GM12801 (cell line): Measurements from ENCODE around the gene ATP9B.

Source experiments
- TF ChIP-seq, protein P1 (sequence below): IDR thresholded peaks from one replicate; pipeline ENCODE4 v1.5.1; 2011; ENCODE audit warnings: control low read depth; ENCODE audit not compliant: insufficient read length; ENCODE audit errors: extremely low read depth

The ATP9B gene

DNA sequence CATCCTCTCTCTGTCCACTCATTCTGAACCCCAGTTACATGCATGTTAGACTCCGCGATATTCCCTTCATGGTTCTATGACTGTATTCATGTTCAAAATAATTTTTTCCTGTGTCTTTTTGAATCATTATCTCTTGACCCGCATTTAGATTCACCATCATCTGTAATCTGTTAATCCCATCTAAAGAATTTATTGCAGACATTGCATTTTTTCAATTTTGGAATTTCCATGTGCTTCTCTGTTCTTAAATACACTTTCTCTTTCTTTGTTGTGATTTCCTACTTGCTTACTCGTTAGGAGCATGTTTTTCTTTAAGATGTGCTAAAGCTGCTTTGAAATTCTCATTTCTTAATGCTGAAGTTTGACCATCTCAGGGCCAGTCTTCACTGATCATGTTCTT, 122.2 kb downstream of the ATP9B start:
- TF ChIP-seq, protein P1, sequence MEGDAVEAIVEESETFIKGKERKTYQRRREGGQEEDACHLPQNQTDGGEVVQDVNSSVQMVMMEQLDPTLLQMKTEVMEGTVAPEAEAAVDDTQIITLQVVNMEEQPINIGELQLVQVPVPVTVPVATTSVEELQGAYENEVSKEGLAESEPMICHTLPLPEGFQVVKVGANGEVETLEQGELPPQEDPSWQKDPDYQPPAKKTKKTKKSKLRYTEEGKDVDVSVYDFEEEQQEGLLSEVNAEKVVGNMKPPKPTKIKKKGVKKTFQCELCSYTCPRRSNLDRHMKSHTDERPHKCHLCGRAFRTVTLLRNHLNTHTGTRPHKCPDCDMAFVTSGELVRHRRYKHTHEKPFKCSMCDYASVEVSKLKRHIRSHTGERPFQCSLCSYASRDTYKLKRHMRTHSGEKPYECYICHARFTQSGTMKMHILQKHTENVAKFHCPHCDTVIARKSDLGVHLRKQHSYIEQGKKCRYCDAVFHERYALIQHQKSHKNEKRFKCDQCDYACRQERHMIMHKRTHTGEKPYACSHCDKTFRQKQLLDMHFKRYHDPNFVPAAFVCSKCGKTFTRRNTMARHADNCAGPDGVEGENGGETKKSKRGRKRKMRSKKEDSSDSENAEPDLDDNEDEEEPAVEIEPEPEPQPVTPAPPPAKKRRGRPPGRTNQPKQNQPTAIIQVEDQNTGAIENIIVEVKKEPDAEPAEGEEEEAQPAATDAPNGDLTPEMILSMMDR, result no peak

DNA sequence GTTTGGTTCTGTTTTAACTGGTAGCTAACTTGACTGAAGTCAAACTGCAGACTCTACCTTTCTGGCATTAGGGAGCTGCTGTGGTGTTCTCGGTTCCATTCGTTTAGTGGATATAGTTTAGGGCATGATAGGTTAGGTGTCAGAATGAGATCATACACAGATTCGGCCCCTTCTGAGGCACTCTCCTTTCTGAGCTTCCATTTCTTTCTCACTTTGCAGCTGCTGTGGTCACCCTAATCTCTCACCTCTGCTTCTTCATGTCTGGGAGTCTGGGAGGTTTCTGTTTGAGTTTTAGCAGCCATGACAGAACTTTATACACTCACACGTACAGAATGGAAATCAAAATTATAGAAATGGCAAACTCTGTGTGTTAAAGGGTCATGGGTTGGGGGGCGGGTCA, 122.8 kb downstream of the ATP9B start:
- TF ChIP-seq, protein P1, result no peak

DNA sequence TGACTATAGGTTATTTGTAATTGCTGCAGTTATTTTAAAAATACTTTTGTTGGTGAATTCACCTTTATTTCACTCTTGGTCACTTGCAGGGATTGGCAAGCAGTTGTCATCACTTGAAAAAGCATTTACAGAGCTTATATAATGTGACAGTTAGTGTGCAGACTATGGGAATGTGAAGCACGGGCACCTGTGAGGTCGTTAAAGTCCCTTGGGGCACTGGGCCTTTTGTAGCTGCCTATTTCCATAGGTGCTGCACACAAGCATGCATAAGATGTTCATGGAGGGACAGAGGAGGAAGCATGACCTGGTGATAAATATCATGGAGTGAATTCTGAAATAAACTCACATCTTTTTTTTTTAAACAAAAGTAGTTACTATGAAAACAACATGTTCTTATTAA, 124.6 kb downstream of the ATP9B start:
- TF ChIP-seq, protein P1, result no peak

DNA sequence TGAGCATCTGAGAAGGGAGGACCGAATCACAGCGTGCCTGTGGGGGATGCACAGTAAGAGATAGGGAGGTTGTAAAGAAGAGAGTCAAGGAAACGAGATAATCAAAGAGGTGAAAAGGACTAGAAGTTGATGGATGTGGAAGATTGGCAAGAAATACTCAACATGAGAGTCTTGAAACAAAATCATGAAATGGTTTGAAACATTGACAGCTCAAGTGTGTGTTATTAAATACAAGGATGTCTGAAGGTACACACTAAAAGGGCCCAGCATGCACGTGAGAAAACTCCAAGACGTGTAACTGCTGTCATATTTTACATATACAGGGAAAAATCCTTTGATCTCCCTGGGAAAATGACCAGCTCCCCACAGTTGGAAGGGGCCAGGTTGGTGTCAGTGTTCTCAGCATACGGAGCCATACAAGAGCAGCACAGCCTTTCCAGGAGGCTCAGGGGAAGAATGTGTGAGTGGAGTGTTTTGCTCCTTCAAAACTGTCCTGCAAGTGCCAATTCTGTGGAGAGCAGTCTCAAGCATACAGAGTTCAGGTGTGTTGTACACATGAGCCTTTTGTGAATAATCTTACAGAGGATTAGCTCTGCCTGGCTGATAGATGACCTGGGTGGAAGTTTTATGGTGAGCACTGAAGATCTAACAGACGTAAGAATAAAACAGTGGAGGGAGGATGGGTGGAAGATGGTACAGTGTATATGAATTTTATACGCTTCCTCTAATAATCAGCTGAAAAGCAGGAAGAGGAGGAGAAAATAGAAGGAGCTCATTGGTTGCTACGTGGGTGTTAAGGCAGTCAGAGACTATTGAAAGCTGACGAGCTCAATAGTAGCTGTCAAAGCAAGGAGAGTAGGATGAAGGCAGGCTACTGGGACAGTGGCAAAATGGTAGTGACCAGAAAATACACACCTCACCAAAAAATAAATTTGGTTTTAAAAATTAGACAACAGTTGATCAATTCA, 126.8 kb downstream of the ATP9B start:
- TF ChIP-seq, protein P1, result no peak

DNA sequence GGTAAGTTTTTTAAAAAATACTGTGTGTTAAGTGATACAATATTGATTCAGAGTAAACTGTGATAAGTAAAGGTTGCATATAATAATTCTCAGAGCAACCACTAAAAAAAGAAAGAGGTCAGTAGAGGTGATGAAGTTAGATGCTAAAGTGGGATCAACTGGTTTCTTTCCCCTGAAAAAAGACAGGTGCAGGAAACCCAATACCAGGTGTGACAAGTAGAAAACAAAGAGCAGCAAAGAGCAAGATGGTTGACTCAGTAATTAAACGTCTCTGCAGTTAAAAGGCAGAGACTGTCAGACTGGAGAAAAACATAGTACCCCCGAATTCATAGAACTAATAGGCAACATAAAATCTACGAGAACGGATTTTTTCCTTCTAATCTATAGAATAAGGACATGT, 128.3 kb downstream of the ATP9B start:
- TF ChIP-seq, protein P1, result no peak

DNA sequence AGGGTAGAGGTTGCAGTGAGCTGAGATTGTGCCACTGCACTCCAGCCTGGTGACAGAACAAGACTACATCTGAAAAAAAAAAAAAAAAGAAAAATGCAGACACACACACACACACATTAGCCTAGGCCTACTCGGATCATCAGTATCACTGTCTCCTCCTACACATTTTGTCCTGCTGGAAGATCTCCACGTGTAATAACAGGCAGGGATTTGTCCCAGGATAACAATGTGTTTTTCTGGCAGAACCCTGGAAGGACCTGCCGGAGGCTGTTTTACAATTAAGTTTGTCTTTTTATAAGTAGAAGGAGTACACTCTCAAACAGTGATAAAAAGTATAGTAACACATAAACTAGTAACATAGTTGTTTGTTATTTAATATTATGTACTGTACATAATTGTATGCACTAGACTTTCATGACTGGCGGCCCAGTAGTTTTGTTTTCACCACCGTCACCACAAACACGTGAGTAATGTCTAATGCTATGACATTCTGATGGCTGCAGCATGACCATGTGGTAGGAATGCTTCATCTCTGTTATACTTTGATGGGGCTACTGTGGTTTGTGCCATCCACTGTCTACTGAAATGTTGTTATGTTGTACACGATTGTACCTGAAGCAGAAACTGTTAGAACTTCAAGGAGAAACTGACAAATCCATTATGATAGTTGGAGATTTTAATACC, 130.6 kb downstream of the ATP9B start:
- TF ChIP-seq, protein P1, result no peak

DNA sequence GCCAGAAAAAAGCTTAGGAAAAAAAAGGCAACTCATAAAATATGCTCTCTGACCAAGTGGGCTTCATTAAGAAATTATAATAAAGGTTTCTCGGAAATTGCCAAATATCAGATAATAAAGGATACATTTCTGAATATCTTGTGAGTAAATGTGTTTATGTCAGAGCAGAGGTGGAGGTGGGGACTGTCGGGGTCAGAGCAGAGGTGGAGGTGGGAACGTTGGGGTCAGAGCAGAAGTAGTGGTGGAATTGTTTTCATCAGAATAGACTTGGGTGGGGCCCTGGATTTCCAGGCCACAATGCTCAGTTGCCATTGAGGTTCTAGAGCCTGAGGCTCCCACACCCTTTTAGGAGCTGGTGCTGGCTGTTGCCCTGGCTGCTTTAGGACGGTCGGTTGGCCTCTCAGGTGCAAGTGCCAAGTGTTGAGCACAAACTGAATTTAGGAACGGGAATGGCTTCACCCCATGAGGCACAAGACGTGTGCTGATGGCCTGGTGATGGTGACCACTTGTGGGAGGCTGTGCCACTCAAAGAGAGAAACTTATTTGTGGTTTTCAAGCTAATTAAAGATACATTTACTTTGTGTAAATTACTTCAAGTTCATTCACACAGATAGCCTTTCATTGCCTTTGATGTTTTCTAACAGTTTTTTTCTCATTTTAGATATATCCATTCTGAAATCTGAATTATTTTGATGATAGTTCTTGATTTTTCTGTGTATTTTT, 131.5 kb downstream of the ATP9B start:
- TF ChIP-seq, protein P1, result no peak
